NCI-H2196 (cell line): ENCODE results near the gene KCNQ1.

Source experiments
- DNase-seq: peaks from one replicate; lab custom pipeline; 2025; ENCODE audit not compliant: unreplicated experiment; lab: John Stamatoyannopoulos, UW

The KCNQ1 gene

DNA sequence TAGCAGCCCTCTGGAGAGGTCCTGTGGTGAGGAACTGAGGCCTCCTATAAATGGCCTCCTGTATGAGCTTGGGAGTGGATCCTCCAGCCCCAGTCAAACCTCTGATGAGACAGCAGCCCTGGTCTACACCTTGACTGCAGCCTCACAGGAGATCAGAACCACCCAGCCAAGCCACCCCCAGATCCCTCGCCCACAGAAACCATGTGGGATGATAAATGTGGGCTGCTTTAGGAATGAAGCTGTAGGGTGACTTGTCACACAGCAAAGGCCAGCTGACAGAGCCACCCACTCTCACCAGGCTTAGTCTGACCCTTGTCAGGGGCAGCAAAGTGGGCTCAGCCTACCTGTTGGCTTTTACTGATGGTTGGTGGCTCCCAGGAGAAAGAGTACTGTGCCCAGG lies 261.5 kb downstream of the KCNQ1 start:
- DNase-seq, result no peak

DNA sequence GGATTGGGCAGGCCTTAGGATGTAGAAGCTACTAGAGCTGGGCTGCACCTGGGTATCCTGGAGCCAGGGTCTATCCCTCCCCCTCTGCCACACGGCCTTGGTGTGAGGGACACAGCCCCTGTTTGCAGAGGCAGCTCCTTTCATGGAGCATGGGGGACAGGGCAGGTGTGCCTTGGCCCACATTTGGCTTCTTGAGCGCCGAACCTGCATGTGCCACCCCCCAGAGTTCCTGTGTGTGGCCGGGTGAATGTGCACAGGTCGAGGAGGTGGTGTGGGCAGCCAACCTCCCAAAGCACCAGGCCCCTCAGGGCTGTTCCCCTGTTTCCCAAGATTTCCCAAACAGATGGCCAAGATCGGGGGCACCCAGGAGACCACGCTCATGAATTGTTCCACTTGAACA lies 262.9 kb downstream of the KCNQ1 start:
- DNase-seq, result no peak

DNA sequence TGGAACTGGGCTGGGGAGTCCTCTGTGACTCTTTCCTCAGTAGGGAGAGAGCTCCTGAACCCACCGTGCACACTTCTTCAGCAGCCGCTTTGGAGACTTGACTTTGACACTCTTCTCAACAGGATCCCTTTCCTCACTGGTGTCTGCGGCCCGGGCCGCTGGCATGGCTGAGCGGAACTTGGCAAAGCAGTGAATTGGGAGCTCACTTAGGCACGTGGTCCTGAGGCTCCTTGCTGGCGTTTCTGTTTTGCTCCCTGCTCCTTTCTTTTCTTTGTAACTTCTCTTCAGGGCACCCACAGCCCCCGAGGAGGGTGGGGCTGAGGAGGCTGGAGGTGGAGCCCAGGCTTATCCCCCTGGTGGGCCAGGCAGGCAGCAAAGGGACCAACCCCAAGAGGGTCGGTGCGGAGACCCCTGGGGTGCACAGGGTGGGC lies 263.4 kb downstream of the KCNQ1 start:
- DNase-seq, result no peak

DNA sequence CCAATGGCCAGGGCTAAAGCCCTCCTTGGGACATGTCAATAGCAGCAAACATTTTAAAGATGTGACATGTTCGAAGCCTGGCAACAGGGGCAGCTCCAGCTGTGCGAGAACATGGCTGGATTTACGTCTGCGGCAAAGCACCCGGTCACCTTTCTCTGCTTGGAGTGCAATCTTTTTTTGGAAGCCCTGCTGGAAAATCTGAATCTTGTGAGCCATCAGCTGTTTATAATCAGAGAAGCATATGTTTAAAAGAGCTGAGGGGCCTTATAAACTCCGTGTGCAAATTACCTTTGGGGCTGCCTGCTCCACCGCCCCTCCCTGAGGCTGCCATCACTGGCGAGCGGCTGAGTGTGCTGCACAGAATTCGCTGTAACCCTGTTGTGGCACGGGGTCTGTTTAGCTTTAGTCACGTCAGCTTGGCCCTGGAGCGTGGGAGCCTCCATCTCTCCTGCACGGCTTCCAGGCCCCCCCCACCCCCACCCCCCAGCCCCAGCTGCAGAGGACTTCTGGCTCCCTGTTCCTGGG lies 264.0 kb downstream of the KCNQ1 start:
- DNase-seq, result no peak

DNA sequence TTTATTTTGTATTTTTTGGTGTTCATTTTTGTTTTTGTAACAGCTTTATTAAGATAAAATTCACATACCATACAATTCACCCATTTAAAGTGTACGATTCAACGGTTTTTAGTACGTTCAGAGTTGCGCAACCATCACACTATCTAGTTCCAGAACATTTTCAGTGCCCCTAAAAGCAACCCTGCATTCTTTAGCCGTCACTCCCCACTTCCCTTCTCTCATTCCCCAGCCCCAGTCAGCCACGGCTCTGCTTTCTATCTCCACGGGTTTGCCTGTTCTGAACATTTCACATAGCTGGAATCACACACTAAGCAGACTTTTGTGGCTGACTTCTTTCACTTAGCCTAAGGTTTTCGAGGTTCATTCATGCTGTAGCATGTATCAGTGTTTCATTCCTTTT lies 264.6 kb downstream of the KCNQ1 start:
- no peak for DNase-seq

DNA sequence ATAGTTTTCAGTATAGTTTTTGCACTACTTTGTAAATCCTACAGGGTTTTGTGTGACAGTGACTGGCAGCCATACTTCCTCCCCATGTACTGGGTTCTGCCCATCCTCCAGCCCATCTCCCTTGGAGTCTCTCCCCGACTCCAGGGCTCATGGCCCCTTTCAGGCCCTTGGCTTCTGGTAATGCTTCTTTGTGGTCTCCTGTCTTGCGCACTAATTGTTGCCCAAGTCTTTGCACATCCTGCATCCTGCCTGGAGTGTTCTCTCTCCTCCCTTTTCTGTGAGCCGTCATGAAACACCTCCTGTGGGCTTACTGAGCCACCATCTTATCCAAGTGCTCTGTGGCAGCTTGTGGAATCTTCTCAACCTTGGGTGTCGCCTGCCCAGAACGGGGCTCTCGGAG lies 266.4 kb downstream of the KCNQ1 start:
- DNase-seq, result no peak

DNA sequence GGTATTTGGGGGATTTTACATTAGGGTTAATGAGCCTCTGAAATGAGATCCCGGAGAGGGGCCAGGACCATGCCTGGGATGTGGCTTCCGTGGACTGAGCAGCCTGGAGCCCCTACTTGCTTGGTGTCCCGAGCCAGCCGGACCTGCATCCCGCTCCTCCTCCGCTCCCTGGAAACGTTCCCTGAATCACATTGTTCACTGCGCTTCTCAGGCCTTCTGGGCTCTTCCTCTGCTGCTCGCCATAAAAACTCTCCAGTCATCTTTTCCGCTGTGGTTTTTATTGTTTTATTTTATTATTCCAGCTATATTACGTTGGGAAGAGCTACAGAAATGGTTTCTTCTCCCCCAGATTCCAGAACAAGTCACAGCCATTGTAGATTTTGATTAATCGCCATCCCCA lies 268.3 kb downstream of the KCNQ1 start:
- no peak for DNase-seq

DNA sequence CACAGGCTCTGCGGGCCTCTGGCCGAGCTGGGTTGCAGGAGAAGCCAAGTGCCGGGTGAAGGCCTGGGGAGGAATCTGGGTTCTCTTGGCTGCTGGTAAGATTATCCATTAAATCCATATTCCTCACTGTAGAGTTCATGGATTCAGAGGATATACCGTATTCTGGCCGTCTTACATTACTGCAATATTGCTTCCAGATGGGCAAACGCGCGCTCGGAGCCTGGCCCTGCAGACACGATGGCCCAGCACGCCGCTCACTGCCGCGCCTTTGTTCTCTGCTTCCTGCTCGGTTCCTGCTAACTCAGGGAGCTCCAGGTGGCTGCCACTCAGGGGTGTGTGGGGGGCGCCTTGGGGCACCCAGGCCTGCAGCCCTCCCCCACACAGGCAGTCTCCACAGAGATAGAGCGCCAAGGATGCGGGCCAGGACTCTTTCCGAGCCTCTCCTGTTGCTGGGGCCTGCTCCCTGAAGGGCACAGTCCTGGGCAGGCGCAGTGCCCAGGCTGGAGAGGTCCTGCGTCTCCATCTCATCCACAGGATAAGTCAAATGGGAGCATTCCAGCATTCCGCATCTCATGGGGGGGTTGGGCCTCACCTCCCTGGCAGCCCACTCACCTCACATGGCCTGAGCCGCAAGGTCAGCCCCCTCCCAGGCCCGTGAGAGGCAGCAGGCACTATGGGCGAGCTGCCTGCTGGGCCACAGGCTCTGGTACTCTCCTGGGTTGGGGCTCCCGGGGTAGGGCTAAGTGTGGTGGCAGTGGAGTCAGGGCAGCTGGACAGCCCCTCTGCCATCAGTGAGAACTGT lies 269.1 kb downstream of the KCNQ1 start:
- no peak for DNase-seq

DNA sequence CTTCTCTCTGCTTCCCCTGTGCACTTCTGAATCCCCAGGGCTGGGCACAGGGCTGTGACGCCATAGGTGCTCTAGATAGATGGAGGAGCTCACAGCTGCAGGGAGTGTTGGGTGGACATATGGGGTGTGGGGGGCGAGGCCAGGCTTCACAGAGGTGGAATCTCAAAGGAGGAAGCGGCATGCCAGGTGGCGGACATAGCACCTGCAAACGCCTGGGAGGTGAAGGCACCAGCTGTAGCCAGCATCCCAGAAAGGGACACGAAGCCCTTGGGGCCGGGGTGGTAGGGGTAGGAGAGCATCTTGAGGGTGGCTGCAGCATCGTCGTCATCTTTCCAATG lies 269.6 kb downstream of the KCNQ1 start:
- no peak for DNase-seq

DNA sequence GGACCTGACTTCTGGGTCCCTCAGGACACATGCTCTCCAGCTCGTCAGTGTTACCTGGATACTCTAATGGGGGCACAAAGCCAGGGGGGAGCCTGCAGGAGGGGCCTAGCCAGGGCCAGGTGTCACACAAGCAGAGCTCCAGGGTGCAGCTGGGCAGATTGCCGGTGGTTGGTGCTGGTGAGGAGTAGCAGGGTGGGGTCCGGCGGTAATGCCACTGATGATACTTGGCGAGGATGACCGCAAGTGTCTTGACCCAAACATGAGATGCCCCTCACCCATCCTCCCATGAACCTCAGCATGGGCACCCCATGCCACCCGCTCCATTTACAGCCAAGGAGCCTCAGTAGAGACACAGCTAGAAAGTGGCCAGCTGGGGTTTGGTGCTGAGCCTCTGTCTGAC lies 270.1 kb downstream of the KCNQ1 start:
- no peak for DNase-seq

DNA sequence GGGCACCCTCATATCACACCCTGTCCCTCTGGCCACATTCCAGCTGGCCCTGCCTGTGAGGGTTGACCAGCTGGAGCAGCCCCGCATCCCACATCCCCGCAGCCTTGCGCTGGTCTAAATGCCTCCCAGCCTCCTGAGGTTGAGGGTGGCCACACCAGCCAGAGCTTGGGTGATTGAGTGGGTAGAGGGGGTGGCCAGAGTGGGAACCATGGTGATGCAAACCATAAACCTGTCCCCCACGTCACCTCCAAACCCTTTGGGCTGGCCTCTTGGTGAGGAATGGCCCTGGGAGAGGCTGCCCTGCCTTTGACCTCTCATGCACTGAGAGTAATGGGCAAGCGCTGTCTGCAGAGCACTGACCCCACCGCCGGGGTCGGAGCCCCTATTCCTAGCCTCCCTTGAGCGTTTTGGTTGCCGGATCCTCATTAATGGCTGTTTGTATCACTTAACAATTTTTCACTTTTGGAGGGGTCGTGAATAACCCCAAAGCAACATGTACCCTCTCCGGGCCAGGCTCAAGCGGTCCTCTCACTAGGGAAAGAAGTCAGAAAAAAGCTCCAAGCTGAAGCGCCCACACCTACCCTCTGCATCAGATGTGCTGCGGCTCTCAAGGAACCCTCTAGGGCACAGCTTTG lies 271.0 kb downstream of the KCNQ1 start:
- no peak for DNase-seq

DNA sequence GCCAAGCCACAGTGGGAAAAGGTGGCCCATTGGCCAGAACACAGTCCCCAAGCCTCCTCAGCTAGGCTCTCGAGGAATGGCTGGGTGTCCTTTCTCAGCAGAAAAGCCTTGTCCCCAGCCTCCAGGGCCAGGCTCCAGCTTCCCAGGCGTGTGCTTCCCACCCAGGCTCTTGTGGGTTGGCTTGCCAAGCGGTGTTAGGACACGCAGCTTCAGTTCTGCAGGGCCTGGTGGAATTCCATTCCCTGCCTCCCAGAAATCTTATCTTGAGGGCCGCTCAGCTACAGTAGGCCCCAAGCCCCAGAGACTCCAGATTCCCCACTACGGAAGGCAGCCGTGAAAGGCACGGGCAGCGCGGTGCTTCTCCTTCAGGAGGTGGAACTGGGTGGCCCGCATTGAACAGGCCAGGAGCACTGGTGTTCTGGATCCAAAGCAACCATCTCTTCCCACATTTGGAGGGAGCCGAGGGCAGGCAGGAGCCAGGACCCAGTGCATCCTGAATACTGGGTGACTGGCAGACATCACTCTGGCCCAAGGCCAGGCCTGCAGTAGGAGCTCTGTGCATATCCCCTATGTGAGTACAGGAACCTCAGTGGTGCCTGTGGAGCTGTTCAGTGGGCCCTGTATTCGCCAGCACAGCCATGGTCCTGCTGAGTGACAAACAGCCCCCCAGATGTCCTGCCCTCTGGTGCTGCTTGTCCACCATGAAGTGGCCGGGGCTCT lies 271.7 kb downstream of the KCNQ1 start:
- no peak for DNase-seq

DNA sequence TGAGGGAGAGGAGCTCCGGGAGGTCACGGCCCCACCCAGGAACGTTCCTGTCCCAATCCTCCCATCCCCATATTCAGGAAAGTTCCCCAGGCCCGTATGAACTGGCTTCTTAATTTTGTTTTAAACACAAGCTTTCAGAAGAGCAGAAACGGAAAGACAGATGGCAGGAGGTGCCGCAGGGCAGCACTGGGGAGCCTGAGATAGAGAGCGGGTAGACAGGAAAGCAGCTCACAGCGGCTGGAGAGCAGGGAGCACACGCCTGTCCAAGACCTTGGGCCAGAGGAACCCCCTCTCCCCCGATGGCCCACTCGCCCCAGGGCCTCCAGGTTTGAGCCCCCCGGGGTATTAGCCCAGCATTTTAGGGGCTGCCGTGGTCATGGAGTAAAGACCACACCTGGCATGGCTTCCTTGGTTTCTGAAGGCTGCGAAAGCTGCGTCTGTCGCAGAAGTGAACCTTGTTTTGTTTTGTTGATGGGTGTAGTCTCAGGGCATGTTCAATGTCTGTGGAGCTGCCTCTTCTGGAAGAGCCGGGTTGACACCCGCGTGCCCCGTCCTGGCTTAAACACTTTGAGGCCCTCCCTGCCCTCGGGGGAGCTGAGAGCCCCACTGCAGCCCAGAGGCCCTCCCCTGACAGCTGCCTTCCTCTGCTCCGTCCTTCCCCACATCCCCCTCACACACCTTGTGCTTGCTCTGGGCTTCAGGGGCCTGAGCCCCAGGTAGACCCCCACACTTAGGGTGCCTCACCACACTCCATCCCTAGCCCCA lies 272.9 kb downstream of the KCNQ1 start:
- DNase-seq, result no peak

DNA sequence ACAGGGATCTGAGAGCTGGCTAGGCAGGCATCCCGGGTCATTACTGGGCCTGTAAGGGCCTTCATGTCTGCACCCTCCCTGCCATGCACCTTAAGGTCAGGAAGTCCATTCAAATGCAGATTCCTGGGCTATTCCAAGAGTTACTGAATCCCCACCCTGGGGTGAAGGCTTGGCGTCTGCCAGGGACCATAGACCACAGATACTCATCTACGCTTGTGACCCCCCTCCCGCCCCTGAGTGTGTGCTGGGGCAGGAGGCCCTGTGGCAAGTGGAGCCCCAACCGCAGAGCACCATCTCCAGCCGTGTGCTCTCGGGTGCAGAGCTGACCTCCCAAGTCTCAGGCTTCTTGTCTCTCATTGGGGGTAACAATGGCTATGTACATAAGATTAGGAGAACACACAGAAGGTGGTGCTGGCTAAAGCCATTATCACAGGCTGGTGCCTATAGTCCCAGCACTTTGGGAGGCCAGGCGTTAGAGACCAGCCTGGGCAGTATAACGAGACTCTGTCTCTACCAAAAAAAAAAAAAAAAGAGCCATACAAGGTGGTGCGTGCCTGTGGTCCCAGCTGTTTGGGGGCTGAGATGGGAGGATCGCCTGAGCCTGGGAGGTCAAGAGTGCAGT lies 274.1 kb downstream of the KCNQ1 start:
- DNase-seq, result no peak

DNA sequence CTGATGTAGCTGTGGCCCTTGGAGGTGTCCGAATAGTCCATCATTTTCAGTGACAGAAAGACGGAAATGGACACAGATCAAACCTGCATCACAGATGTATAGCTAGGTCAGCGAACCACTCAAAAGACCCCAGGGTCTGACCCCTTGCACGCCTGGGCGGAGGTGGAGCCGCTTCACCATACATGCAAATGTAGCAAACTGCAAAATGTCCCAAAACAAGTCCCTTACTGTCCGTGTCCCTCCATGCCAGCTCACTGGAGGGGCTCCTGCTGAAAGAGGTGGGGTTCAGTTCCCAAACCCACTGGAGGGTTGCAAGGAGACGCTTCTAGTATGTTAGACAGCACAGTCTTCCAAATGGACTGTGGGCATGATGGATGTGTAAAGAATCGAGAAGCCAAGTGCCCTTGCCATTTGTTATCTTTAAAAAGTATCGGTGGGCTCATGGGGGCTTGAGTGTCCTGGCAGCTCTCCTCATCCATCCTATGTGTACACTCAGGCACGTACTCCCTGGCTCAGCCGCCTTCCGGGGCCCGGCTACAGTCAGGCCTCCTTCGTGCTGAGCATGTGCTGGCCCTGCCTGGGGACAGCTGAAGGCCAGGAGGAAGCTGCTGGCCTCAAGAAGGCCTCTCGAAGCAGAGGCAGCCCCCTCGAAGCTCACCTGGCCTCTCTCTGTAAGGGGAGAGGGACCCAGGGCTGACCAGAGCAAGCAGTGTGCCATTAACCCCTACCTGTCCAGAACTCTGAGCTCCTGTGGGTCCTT lies 275.2 kb downstream of the KCNQ1 start:
- DNase-seq, result no peak

DNA sequence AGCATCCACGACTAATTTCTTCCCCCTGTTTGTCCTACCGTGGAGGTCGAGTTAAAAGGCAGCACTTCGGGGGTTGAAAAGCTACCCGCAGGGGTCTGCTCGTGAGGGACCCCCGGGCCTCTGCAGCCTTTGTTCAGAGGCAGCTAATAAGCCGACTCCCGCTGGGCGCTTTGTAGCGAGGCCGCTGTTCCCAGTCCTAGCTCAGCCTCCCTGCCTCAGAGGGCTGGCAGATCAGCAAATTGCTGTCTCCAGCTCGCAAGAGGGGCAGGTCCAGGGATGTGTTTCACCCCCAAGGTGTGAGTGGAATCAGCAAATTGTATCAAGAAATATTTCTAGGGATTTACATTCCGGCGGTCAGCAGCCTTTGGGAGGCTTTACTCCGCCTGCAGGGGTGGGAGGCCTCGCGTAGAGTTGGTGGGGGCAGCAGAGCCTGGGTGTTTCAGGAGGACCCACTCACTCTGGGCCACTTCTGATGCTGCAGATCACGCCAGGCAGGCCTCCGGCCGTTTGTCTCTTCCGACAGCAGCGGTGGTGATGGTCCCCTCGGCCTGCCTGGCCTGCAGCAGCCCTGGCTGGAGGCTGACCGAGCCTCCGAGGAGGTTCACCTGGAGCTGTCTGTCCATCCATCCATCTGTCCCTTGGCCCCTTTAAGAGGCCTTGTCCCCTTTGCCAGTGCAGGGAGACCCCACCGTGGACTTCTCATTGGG lies 276.6 kb downstream of the KCNQ1 start:
- no peak for DNase-seq

DNA sequence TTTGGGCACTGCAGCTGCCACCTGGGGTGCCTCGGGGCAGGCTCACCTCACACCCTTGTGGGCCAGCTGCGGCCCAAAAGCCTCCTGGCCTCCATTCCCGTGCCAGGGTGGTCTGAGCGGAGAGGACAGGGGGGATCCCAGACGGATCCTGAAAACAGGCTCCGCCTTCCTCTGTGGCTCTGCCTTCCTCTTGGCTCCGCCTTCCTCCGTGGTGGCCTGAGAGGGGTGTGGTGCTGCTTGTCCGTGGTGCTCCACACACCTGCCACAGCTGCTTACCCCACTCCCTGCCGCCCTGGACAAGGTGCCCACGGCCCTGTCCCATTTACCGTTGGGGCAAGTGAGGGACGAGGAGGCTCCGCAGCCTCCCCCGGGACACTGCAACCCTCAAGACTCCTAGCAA lies 278.1 kb downstream of the KCNQ1 start:
- no peak for DNase-seq

DNA sequence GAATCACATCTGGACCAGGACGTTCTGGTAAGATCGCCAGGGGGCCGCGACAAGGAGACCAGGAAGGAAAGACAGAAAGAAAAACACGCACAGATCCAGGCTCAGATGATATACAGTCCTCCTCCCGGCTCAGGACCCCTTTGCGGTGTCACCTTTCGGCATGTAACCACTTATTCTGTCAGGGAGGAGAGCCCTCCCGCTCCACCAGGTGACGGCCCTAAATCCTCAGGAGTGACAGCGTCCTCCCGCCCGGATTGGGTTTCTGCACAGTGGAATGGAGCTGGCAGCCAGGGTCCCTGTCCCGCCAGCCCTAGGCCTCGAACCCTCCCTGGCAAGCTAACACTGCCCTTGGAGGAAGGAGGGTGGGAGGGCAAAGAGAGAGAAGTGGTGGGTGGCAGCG lies 279.3 kb downstream of the KCNQ1 start:
- DNase-seq, result no peak

DNA sequence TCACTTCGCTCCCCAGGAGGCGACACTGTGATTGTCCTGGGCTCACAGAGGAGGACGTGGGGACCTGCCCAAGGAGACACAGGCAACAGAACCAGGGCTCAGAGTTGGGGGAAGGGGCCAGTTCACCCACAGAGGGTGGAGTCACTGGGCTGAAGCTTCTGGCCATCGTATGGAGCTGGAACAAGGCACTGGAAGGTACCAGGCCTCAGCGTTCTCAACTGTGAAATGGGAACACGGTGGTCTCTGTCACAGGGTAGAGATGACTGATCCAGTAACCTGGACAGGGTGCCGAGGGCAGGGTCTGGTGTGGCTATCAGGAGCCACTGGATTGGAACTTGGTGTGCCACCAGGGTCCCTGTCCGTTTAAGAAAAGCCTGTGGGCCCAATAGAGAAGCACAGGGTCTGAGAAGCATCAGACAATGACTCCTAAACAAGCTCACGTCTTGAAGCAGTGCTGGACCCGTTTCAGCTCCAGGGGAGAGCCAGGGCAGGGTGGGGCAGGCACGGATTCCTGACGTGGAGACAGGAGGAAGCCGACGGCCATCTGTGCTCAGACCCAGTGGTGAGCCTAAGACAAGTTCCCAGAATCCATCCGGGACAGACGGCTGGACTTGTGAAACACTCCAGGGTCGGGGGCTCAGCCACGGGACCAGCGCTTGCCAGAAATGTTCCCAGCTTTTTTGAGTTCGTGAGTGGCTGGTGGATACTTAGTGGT lies 280.0 kb downstream of the KCNQ1 start:
- no peak for DNase-seq
